Measurements from ENCODE around the gene HOXA2.

The HOXA2 gene

GRCh38 chr7:27102581-27103442 is at the start of gene HOXA2:
HOXA2 (minus strand) TSS chr7:27102683; CDS start chr7:27102500, 183 bp downstream.
- DNase-seq: no peak

GRCh38 chr7:27151341-27151930 is 49.0 kb upstream of the HOXA2 start:
- no peak for DNase-seq

GRCh38 chr7:27150568-27151340 is 48.3 kb upstream of the HOXA2 start:
- DNase-seq: peak; percentile 77

GRCh38 chr7:27149842-27150567 is 47.5 kb upstream of the HOXA2 start:
- DNase-seq: no peak

GRCh38 chr7:27148756-27149641 is 46.5 kb upstream of the HOXA2 start:
- no peak for DNase-seq

- DNase-seq: no peak
Measured at GRCh38 chr7:27148031-27148755, 45.7 kb upstream of the HOXA2 start.

- DNase-seq: no peak
Measured at GRCh38 chr7:27147199-27148030, 44.9 kb upstream of the HOXA2 start, which contains the start of gene HOXA6. HOXA6 (minus strand) TSS chr7:27147774; CDS start chr7:27147749, 25 bp downstream.

GRCh38 chr7:27146491-27147198 is 44.2 kb upstream of the HOXA2 start:
- DNase-seq: no peak

- DNase-seq: no peak
Measured at GRCh38 chr7:27145914-27146412, 43.5 kb upstream of the HOXA2 start.

- no peak for DNase-seq
Measured at GRCh38 chr7:27145165-27145913, 42.9 kb upstream of the HOXA2 start.

- no peak for DNase-seq
Measured at GRCh38 chr7:27144781-27145164, 42.3 kb upstream of the HOXA2 start.

GRCh38 chr7:27143950-27144780 is 41.7 kb upstream of the HOXA2 start:
- DNase-seq: no peak

- peak; percentile 66 for DNase-seq
Measured at GRCh38 chr7:27143023-27143949, 40.8 kb upstream of the HOXA2 start, which contains the start of gene HOXA5. HOXA5 (minus strand) TSS chr7:27143681; CDS start chr7:27143607, 74 bp downstream.

- DNase-seq: no peak
Measured at GRCh38 chr7:27142580-27143022, 40.1 kb upstream of the HOXA2 start.

- DNase-seq: no peak
Measured at GRCh38 chr7:27141923-27142579, 39.6 kb upstream of the HOXA2 start.

Data from NCI-H2227 treated with DMSO at 0.1 percent for 48 hours (cell line).